MG63 (cell line): ENCODE measurements around the gene DUSP22. TPM values are rescaled to one million over a fixed set of nuclear protein-coding genes. Genes with fewer than 3 reads are reported as not detected.

ENCODE experiments used
- DNase-seq: peaks from one replicate; pipeline ENCODE4 v3.0.0-alpha.2; 2020
- H3K27me3 ChIP-seq: fragments of 250-450 bp; sonication (Bioruptor Pico); 2 replicates; pipeline ENCODE4 v1.5.1; 2020; ENCODE audit warnings: mild to moderate bottlenecking, moderate library complexity
- H3K36me3 ChIP-seq: fragments of 250-450 bp; sonication (Bioruptor Pico); 2 replicates; pipeline ENCODE4 v1.5.1; 2020; ENCODE audit warnings: mild to moderate bottlenecking, moderate library complexity
- H3K4me3 ChIP-seq: fragments of 250-450 bp; sonication (Bioruptor Pico); 2 replicates; pipeline ENCODE4 v1.5.1; 2020; ENCODE audit warnings: mild to moderate bottlenecking, moderate library complexity
- H3K9me3 ChIP-seq: fragments of 250-450 bp; sonication (Bioruptor Pico); 2 replicates; pipeline ENCODE4 v1.5.1; 2020; ENCODE audit warnings: mild to moderate bottlenecking, moderate library complexity
- total RNA-seq: library from RNA; depleted of rRNA; stranded (reverse); fragments of >200 nt; shearing (Covaris generic); gene quantifications from 2 replicates; pipeline ENCODE4 v1.2.3, GENCODE V29; 2014; ENCODE audit warnings: low replicate concordance

DUSP22 gene
- total RNA-seq, 1 experiment from 2014 or later, result 4.5 TPM

DNA sequence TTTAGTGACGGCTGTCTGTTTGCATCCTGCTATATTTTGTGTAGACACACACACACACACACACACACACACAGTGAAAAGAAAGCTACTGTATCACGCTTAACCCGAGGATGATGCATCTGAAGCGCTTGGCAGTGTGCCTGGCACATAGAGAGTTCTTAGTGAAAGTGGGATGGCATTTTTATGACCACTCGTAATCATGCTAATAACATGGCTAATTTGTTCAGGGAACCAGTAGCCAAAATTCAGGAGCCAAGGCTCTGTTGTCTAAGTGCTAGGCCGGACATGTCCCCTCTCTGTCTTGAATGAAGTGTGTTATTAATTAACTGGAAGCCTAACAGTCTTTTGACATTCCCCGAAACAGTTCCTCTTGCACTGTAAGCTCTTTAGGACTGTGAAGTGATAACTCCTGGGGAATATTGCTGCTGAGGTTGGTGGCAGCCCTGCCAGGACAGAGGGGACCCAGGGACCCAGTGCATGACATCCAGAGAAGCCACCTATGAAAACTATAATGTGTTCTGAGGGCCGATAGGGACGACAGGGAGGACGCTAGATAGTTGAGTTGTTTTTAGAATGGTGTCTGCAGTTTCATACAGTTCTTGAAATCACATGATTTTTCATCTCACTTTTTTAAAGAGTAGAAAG, 54.2 kb downstream of the DUSP22 start:
- no peak overlapping the region for H3K4me3 ChIP-seq
- no peaks in the 10 kb centered on the region for H3K9me3 ChIP-seq
- peak; percentile 69 for DNase-seq
- no peaks in the 10 kb centered on the region for H3K36me3 ChIP-seq
- H3K27me3 ChIP-seq, result no peaks in the 10 kb centered on the region; the same call in 1 of the 2 replicates

DNA sequence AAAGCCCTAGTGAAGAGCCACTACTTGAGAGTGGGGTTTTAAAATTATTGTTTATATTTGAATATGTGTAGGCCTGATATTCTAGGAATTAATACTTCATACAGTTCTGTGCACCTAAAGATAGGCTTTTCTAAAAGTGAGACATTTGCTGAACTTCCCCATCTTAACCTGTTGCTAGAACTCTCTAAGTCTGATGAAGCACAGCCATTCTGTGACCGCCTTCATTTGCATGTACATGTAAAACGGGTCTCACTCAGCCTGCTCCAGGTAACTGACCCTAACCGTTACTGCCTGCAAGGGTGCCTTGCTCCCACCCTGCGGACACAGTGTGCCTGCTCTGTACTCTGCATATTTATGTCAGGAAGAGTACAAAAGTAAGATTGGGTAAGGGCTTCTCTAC, 54.9 kb downstream of the DUSP22 start:
- no peak for DNase-seq
- no peaks in the 10 kb centered on the region; the same call in 1 of the 2 replicates for H3K27me3 ChIP-seq
- H3K4me3 ChIP-seq, result no peak overlapping the region
- no peaks in the 10 kb centered on the region for H3K9me3 ChIP-seq
- H3K36me3 ChIP-seq, result no peaks in the 10 kb centered on the region

DNA sequence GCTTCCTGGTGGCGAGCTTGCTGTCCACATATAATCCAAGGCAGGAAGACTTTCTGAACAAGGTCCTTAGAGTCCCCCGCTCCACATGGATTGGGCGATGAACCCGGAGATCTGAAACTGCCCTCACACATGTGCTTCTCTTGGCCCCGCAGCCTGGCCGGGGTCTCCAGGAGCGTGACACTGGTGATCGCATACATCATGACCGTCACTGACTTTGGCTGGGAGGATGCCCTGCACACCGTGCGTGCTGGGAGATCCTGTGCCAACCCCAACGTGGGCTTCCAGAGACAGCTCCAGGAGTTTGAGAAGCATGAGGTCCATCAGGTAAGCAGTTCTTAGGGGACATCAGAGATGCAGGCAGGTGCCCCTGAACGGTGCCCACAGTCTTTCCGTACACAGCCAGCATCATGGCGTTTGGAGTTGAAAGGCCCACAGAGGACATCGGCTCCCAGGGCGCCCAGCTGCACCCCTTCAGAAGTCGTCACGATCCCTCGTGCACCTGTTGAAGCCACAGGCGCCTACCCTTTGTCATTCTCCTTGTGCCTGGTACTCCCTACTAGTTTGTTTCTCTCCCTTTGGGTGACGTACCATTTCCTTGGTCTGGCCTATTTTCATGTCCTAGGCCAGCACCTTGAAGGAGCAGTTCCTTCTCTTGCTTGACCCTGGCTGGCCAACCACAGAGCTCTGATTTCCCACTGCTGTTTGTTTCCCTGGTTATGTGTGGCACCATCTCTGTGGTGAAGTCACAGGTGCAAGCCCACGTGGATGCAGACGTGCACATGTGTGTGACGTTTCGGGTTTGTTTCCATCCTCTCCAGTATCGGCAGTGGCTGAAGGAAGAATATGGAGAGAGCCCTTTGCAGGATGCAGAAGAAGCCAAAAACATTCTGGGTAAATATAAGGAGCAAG, 55.9 kb downstream of the DUSP22 start:
- DNase-seq, result no peak

DNA sequence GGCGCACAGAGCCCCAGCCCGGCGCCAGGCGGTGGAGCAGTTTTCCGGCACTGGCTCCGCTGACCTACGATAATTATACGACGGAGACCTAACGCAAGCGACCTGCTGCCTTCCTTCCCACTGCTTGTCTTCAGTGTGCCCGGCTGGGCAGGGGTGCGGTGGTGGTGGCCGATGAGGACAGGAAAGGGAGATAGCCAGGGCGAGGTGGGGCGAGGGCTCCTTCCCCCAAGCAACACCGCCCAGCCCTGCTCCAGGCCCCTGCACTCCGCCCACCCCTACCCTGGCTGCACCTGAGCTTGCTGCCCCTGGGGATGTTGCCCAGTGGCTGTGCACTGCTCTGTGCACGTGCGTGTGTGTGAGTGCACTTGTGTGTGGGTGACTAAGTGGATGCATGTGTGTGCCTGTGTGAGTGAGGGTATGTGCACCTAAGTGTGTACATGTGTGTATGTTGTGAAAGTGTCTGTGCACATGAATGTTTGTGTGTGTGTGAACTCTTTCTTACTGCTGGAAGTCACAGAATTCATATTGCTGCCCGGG, 56.6 kb downstream of the DUSP22 start:
- H3K27me3 ChIP-seq, result no peaks in the 10 kb centered on the region; the same call in 1 of the 2 replicates
- no peaks in the 10 kb centered on the region for H3K9me3 ChIP-seq
- DNase-seq, result no peak
- no peaks in the 10 kb centered on the region for H3K36me3 ChIP-seq
- no peak overlapping the region for H3K4me3 ChIP-seq

More for the DNA sequence above, 55.9 kb downstream of the DUSP22 start:
- Histone ChIP-seq H3K9me3 (no peaks in the 10 kb centered on the region), H3K36me3 (no peaks in the 10 kb centered on the region), H3K4me3 (no peak overlapping the region), H3K27me3 (no peaks in the 10 kb centered on the region; the same call in 1 of the 2 replicates)

DNA sequence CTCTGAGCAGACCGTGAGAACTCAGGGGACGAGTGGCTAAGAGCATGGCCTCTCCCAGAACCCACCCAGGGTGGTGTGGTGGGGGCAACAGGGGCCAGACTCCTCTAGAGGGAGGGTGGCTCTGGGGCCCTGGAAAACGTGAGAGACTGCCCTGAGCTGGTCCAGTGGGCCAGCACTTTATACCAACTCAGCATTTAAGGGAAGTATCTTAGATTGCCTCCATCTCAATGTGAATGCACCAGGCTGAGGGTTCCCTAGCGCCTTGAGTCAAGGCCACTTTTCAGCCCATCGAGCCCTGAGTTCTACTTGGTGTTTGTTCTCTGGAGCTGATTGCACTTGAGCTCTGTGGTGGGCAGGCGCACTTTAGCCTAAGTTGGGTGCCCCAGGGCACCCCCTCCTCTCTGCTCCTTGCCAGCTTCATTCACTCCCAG, 57.2 kb downstream of the DUSP22 start:
- no peaks in the 10 kb centered on the region for H3K9me3 ChIP-seq
- no peaks in the 10 kb centered on the region for H3K36me3 ChIP-seq
- DNase-seq, result no peak
- no peaks in the 10 kb centered on the region; the same call in 1 of the 2 replicates for H3K27me3 ChIP-seq
- no peak overlapping the region for H3K4me3 ChIP-seq

DNA sequence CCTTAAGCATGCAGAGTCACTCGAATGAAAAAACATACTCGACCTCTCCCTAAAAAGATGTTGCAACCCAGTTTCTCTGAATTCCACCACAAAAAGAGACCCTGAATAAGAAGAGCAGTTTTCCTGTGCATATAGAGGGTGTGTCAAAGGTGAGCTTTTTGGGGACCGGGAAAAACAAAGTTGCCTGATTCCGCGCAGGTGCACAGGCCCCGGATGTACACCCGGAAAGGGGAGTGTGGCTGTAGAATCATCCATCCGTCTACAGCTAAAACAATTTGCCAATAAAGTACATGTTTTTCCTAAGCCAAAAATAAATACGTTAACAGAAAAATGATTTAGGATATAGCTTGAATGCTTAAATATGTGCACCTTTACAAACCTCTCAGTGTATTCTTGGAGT, 58.1 kb downstream of the DUSP22 start:
- no peak for DNase-seq
- Histone ChIP-seq H3K4me3 (no peak overlapping the region), H3K9me3 (no peaks in the 10 kb centered on the region), H3K36me3 (no peaks in the 10 kb centered on the region), H3K27me3 (no peaks in the 10 kb centered on the region; the same call in 1 of the 2 replicates)

DNA sequence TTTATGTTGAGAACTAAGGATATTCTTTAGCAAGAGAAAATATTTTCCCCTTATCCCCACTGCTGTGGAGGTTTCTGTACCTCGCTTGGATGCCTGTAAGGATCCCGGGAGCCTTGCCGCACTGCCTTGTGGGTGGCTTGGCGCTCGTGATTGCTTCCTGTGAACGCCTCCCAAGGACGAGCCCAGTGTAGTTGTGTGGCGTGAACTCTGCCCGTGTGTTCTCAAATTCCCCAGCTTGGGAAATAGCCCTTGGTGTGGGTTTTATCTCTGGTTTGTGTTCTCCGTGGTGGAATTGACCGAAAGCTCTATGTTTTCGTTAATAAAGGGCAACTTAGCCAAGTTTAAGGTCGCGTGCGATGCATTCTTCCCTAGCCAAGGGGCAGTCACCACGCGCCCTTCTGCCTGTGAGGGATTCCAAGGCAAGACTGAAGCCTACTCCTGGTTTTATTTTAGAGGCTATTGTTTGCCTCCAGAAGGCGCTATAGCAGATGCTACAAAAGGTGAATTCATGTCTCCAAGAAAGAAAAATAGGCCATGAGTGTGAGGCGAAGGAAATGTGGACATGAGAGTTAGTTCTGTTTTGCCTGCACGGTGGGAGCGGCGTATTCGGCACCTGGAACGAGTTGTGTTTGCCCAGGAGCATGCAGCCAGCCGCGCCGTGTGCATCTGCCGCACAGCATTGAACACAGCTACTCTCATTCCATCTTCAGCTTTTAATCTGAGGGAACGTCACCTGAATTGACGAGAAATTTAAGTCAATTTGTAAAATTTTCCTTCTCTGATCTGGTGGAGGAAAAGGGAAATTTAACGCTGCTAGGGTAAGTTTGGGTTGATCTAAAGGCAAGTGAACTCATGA, 59.0 kb downstream of the DUSP22 start:
- Histone ChIP-seq H3K4me3 (no peak overlapping the region), H3K9me3 (no peaks in the 10 kb centered on the region), H3K36me3 (no peaks in the 10 kb centered on the region), H3K27me3 (no peaks in the 10 kb centered on the region; the same call in 1 of the 2 replicates)
- DNase-seq, result no peak

DNA sequence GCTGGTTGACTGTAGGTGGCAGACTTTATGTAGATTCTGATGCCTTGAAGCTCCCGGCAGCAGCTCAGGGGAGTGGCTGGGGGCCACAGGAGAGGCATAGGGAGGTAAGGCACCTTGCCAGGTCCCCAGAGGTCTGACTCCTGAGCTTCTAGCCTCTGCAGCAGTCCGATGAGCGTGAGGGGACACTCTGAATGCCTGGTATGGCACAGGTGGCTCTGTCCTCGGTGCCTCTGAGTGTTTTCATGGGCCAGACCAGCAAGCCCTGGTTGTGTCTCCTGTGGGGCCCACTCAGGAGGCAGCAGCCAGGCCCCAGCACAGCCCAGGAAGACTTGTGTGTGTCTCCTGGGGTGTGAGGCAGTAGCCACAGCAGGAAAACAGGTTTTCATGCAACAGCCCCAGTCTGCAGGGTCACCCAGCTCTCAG, 59.6 kb downstream of the DUSP22 start:
- H3K9me3 ChIP-seq, result no peaks in the 10 kb centered on the region
- no peaks in the 10 kb centered on the region for H3K36me3 ChIP-seq
- no peak overlapping the region for H3K4me3 ChIP-seq
- H3K27me3 ChIP-seq, result no peaks in the 10 kb centered on the region; the same call in 1 of the 2 replicates
- no peak for DNase-seq

DNA sequence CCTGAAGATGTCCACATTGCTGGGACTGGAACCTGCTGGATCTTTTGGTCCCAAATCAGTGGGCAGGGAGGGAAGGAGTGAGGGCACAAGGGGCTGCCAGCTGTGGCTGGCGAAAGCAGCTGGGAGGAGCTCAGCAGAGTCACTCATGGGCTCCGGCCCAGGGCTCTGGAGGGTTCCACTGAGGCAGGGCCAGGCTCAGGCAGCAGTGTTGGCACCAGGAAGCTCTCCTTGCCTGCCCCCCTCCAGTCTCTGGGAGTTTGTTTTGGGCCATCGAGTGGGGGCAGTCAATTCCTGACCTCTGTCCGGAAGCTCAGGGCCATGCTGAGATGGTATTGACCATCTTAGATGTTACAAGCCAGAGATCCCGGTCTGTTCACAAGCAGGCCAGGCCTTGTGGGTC, 60.2 kb downstream of the DUSP22 start:
- no peaks in the 10 kb centered on the region for H3K27me3 ChIP-seq
- H3K4me3 ChIP-seq, result no peak overlapping the region
- no peak for DNase-seq
- H3K36me3 ChIP-seq, result no peaks in the 10 kb centered on the region
- H3K9me3 ChIP-seq, result no peaks in the 10 kb centered on the region

DNA sequence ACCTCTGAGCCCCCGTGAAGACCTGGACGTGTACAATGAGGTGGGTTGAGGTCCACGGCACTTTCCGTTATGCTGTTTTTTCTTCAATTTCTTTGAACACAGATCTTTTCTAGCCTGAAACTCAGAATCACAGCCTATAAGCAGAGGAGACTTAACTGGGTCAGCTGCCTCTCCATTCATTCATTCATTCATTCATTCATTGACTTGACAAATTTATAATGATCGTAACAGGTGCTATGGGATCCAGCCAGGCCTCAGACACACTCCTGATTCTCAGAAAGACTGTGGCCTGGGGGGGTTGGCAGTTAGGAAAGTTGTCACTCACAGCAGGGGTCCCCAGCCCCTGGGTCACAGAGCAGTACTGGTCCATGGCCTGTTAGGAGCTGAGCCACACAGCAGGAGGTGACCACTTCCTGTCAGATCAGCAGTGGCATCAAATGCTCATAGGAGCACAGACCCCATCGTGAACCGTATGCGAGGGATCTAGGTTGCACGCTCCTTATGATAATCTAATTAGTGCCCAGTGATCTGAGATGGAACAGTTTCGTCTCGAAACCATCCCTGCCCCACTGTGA, 60.7 kb downstream of the DUSP22 start:
- Histone ChIP-seq H3K36me3 (no peaks in the 10 kb centered on the region), H3K27me3 (no peaks in the 10 kb centered on the region), H3K4me3 (no peak overlapping the region), H3K9me3 (no peaks in the 10 kb centered on the region)
- DNase-seq, result no peak

DNA sequence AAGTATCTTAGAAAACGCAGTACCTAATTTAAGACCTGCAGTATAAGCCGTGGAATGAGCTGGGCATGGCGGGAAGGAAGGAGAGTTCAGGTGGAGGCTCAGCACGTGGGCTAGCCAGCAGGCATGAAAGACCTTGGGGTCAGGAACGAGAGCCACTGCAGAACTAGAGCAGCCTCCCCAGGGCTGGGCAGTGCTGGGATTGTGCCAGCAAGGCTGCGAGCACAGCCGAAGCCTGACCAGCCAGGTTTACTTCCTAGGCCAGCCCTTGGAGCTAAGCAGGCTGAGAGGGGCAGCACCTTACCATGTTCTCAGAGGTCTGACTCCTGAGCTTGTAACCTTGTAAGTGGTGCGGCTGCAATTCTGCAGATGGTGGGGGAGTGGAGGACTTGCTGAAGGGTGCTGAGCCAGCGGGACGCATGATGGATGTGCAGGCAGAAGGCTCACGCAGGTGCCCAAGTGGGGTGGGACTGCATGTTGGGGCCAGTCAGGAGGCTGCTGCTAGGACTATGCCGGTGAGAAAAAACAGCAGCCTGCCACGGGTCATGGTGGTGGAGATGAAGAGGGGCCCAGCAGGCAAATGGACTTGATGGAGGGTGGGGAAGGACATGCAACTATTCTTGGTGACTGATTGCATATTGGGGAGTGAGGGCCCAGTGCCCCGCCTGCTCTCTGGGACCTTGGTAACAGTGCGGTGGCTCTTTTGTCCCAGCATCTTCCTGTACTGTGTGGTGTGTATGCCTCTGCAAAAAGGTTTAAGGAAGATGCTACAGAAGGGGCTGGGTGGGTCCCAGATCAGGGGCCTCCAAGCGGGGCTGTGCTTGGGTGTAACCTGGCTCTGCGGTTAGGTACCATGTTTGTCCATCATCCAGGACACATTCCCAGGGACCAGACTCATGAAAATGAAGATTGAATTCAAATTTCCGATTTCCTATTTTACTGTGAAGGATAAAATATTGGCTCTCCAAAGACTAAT, 61.6 kb downstream of the DUSP22 start:
- H3K27me3 ChIP-seq, result no peaks in the 10 kb centered on the region
- DNase-seq, result no peak
- no peaks in the 10 kb centered on the region for H3K36me3 ChIP-seq
- no peak overlapping the region for H3K4me3 ChIP-seq
- H3K9me3 ChIP-seq, result no peaks in the 10 kb centered on the region

DNA sequence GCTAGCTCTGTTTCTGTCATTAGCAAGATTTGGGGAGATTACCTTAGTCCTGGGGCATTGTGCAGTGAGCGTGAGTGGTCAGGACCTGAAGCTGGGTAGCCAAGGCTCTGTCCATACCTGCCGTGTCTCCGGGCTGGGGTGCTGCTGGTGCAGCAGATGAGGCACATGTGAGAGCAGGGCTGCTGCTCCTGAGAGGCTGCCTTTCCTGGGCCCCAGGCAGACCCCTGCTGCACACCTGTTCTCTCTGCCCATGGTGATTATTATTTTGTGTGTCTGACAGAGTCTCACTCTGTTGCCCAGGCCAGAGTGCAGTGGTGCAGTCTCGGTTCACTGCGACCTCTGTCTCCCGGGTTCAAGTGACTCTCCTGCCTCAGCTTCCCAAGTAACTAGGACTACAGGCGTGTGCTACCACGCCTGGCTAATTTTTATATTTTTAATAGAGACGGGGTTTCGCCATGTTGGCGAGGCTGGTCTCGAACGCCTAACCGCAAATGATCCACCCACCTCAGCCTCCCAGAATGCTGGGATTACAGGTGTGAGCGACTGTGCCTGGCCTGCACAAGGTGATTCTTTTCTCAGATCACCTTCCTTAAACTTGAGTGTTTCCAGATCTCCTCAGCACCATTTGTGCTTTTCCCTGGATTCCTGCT, 62.5 kb downstream of the DUSP22 start:
- H3K9me3 ChIP-seq, result no peaks in the 10 kb centered on the region
- no peak for DNase-seq
- no peak overlapping the region for H3K4me3 ChIP-seq
- H3K36me3 ChIP-seq, result no peaks in the 10 kb centered on the region
- H3K27me3 ChIP-seq, result no peaks in the 10 kb centered on the region

DNA sequence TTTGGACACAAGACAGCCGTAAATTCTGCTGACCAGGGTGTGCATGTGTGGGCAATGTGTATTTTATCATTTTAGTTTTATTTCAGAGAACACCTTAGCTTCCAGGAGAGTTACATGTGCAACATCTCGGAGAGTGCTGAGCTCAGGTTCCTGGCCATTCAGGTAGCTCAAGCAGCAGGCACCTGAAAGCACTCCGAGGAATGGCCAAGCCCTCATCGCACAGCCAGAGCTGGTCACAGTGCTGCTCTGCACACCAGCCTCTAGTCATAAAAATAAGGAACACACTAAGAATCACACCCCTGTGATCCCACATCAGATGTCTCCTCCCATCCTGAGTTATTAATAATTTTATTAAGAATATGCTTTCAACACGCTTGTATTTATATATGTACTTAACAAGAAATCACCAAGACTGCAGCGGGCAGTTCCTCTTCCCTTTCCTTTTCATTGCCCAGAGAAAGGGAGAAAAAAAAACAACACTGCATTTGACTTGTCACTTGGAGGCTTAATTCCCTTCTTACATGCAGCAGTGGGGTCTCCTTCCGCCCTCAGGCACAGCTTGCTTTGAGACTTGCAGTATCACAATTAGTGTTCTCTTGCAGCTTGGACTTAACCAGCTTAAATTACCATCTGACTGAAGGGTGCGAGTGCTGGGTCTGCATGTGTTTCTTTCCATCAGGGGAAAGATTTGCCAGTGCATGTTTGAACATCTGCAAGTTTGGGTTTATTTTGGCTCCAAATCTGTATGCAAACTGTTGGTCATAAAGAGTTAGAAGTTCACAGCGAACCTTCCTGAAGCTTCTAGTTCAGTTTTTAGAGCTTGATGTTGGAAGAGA, 63.3 kb downstream of the DUSP22 start:
- no peaks in the 10 kb centered on the region for H3K27me3 ChIP-seq
- H3K9me3 ChIP-seq, result no peaks in the 10 kb centered on the region
- no peaks in the 10 kb centered on the region for H3K36me3 ChIP-seq
- DNase-seq, result no peak
- no peak overlapping the region for H3K4me3 ChIP-seq

DNA sequence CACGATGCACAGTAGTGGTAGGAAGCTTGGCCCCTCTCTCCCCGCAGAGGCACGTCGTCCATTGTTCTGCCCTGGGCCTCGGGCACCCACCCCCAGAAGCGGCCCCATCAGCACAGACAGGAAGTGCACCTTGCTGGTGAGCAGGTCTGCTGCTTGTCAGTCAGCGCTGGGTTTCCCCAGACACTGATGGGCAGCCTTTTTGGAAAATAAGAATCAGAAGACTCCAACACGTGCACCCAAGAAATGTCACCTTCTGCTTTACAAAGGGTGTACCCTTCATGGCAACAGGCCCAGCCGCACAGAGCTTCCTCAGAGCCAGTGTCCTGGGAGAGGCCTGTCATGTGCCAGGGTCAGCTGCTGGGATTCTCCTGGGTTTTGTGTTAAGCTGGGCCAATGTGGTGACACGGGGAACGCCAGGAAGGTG, 64.6 kb downstream of the DUSP22 start:
- no peaks in the 10 kb centered on the region for H3K27me3 ChIP-seq
- H3K9me3 ChIP-seq, result no peaks in the 10 kb centered on the region
- H3K36me3 ChIP-seq, result no peaks in the 10 kb centered on the region
- H3K4me3 ChIP-seq, result no peak overlapping the region
- DNase-seq, result no peak
